Stimulated activated CD4-positive, alpha-beta T cell treated with anti-CD3 and anti-CD28 coated beads, Interleukin-2, amount 100 ng/mL, for 4 hours (primary cell): ENCODE measurements around the gene MLH3.

Source experiments
- DNase-seq: peaks from one replicate; pipeline ENCODE4 v3.0.0-alpha.2; 2020; ENCODE audit warnings: low read depth

The MLH3 gene

GRCh38 chr14:74983343-74983742, 67.9 kb downstream of the MLH3 start:
- no peak for DNase-seq

DNA sequence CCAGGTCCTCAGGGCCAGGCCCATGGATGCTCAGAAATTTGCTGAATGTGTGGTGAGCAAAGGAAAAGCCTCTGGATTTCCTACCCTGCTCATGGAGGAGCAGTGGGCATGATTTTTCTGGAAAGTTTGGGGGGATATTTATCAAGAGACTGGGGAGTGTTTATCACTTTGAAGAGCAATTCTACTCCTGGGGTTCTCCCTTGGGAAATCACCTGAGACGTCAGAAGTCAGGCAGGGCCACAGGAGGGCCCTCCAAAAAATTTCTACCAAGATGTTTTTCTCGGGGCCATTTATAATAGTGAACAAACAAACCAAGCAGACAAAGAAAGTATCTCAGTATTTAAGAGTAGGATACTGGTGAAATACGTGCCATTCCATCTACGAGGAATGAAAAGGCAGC, 68.6 kb downstream of the MLH3 start:
- DNase-seq = no peak

GRCh38 chr14:74981833-74982232, 69.4 kb downstream of the MLH3 start:
- DNase-seq = no peak

DNA sequence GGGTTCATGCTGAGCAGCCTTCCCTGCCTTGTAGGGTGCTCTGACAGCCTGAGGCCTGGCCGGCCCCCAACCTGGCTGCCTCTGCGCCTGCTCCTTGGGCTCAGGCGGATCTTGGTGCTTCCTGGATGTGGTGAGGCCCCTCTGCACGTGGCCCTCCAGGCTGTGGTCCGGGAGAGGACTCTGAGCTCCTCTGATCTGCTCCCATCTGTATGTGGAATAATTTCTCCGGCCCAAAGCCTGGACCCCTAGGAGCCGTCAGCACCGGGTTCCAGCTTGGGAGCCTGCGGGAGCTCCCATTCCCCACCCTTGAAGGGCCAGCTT, 69.8 kb downstream of the MLH3 start:
- no peak for DNase-seq

- DNase-seq = no peak
These were observed 70.4 kb downstream of the MLH3 start for GRCh38 chr14:74980731-74981461.

DNA sequence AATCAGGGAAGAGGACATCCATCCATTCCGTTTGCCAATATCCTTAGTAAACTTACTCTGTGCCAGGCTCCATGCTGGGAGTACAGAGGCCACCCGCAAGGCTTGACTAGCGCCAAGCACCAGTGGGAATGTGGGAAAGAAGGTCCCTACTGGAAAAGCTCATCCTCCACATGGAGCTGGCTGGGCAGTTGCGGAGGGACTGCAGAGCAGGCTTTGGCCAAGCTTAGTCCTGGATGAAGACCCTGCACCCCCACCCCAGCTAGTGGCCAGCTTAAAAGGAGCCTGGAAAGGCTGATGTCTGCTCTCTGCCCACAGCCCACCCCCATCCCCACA, 70.9 kb downstream of the MLH3 start:
- no peak for DNase-seq

- no peak for DNase-seq
These were observed 71.5 kb downstream of the MLH3 start for GRCh38 chr14:74979442-74980397.

DNA sequence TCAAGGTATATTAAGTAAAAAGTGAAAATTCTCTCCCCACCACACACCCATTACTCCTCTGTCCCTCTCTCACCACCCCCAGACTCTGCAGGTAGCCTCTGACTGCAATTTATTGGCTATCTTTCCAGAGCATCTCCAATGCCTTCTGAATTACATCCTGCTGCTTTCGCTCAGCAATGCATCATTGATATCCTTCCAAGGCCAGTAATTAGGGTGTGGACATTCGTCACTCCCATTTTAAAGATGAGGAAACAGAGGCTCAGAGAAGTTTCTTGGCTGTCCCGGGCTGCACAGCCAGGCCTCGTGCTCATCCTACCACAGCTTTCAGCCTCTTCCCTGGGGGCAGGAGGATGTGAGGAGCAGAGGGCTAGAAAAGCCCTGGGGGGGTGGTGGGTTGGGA, 72.2 kb downstream of the MLH3 start:
- no peak for DNase-seq

- DNase-seq = no peak
These were observed 72.8 kb downstream of the MLH3 start for GRCh38 chr14:74978416-74978947.

GRCh38 chr14:74977901-74978385, 73.3 kb downstream of the MLH3 start:
- DNase-seq = no peak

DNA sequence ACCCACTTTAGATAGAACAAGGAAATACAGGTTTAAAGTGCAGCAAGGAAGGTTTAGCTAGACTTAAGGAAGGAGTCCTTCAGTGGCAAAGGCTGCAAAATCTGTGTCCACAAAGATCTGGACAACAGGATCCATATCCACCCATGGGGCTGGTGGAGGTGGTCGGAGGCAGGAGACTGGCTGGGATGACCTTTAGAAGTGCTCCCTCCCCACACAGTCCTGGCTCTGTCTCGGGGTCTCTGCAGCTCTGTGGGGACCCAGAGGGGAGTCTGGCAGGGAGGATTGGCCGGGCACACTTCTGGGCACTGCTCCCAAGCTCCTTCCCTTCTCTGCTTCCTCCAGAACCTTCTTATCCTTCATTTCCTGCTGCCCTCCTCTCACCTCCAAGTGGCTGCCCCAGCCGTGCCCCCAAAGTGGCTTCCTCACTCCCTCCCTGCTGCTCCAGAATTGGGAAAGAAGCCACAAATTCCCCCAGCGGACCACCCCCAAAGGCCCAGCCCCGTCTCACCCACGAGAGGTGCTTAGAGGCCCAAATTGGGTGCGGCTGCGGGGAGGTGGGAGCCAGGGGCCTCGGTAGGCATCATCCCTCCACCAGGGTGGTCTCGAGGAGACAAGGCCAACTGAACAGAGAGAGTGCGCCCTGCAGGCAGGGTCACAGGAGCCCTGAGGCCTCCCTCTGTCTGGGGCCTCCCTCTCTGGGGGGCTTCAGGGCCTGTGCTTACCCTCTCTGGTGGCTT, 73.9 kb downstream of the MLH3 start:
- DNase-seq = no peak

GRCh38 chr14:74976264-74977113, 74.8 kb downstream of the MLH3 start:
- no peak for DNase-seq

DNA sequence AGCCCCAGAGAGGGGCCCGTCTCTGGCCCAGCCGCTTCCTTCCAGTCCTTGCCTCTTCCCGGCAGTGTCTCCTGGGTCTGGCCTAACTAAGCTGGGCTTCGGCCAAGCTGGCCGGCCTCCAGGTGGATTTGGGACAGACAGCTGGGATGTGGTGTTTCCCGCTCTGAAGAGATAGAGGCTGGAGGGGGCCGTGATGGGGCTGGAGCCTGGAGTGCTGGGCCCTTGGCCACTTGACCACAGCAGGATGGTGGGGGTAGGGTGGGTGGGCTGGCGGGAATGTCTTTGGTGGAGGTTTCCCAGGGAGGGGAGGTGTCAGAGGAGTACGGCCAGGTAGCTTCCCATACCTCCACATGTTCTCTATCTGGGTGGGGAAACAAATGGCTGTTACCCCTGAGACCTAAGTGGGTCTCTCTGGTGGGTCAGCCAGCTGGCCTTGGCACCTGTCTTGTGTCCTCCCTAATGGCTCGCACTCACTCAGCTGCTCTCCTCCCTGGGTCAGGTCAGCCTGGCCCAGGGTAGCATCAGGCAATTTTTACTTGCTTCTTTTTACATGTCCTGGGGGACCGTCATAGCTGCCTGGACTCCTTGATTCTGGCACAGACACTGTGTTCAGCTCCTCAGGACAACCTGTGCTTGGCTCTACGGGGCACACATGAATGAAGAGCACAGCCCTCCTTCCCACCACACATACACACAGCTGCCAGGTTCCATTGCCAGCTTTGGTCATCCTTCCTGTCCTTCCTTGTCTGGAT, 76.0 kb downstream of the MLH3 start:
- no peak for DNase-seq

DNA sequence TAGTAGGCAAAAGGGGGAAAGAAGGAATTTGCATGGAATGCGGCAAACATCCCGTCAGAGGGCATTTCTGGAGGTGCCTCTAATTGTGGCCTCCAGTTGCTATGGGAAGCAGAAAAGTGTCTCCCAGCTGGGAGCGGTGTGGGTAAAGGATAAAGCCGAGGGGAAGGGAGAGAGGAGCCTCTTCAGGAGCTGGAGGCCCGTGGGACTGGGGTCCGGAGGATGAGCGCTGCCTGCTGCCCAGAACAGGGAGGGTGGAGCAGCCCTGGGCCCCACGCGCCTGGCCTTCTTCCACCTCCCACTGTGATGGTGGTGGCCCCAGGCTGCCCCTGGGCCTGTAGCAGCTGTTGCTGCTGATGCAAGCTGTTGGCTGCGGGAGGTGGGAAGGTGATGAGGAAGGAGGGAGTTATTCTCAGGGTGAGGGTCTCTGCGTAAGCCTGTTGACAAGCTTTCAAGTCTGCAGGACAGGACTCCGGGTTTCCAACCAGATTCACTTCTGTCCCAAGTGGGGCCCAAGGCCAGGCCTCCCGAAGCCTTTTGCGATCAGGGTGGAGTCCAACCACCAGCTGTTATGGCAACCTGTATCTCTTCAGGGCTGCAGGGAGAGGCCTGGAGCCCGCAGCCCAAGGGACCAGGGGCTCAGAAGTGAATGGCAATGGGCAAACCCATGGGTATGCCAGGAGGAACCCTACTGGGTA, 76.8 kb downstream of the MLH3 start:
- DNase-seq = no peak

DNA sequence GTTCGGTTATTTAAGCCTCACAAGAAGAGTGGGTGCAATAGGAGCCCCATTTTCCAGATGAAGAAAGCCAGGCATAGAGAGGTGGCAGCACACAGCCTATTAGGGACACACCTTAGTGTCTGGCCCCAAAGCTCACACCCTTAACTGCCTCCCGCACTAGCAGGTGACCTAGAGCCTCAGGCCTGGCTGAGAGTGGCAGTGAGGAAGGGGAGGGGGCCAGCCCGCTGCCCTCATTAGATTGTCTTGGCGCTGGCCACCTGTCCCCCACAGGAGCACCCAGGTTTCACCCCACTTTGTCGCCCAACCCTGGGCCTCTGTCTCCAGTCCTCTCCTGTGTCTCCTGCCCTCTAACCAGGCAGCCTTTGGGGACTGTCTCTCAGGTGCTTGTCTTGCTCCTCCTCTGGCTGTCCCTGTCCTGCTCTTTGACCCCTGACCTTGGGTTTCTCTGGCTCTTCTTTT, 77.3 kb downstream of the MLH3 start:
- DNase-seq = no peak

DNA sequence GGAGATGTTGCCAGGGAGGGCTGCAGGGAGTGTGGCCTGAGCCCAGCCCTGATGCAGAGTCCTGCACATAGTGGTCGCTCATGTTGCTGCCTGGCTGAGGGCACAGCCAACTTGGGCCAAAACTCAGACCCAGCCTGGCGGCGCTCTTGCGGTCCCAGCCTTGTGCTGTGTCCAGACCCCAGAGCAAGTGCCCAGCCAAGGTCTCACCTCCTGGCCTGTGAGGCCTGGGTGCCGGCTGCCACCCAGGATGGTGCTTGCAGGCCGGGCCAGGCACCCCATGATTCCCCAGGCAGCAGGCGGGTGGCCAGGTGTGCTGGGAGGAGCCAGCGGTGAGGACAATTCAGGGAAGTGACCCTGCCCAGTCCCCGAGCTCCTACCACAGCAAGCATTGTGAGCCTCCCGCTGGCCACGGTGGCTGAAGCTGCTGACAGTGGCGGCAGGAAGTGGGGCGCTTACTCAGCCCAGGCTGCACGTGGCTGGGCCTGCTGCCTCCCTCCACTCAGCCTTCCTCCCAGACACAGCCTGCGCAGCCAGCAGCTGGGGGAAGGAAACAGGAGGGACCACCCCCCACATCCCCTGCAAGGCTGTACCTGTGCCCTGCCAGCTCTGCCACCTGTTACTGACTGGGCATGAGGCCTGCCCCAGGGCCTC, 78.1 kb downstream of the MLH3 start:
- no peak for DNase-seq

DNA sequence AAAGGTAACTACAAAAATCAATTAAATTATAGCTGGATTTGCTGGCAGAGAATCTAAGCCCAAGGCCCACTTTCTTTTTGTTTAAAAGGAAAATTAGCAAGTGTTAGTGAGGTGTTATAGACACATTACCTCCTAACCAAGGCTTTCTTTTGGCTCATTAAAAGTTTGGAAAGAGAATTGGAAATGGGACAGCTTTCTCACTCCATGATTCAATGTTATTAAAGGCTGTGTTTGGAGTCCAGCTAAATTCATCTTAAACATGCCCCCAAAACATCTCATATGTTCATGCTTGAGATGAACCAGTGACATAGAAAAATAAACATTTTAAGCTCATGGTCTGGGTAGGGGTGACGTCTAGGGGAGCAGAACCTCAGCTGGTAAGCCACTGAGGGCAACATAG, 82.5 kb downstream of the MLH3 start:
- DNase-seq = no peak

- DNase-seq = no peak
These were observed 85.6 kb downstream of the MLH3 start for GRCh38 chr14:74965486-74966153.
